ENCODE results near the gene PNKD.
A peak's percentile ranks its signal among the peaks of the same experiment; 100 is the strongest.

PNKD gene

GRCh38 chr2:218224186-218224585 lies 46.1 kb upstream of the PNKD start:
- H3K27me3 ChIP-seq (ENCODE audit: control insufficient read depth, low read length): no peaks in the 10 kb centered on the region
- H3F3A ChIP-seq (ENCODE audit: control insufficient read depth, insufficient read depth): peaks cover 9% of the 10 kb centered on the region
- peaks cover 95% of the 10 kb centered on the region for H3K79me2 ChIP-seq (ENCODE audit: control insufficient read depth, low read length)
- no peaks in the 10 kb centered on the region for H3K9me2 ChIP-seq (replicated peaks; ENCODE audit: control insufficient read depth, low read length)
- no peaks in the 10 kb centered on the region for H3K9me3 ChIP-seq (ENCODE audit: control insufficient read depth, insufficient read depth, low read length)
- no peak overlapping the region for H3K4me3 ChIP-seq (ENCODE audit: low read length)
- peaks cover 58% of the 10 kb centered on the region for H4K20me1 ChIP-seq (ENCODE audit: control insufficient read depth, insufficient read depth, low read depth, low read length)
- peaks cover 95% of the 10 kb centered on the region for H3K4me1 ChIP-seq (ENCODE audit: control insufficient read depth, low read length)
- no peak overlapping the region for H3K27ac ChIP-seq (ENCODE audit: low read depth, low read length)
- peaks cover 98% of the 10 kb centered on the region for H3K36me3 ChIP-seq (ENCODE audit: control insufficient read depth, low read length)
- TF ChIP-seq CTCF (IDR thresholded peaks at IDR 0.05; ENCODE audit: low read depth, low read length, poor library complexity, severe bottlenecking): no peak
- no peak for TF ChIP-seq EZH2phosphoT487 (IDR thresholded peaks at IDR 0.05; ENCODE audit: borderline replicate concordance, low read length)
- H3K4me2 ChIP-seq (ENCODE audit: low read length): peak overlapping the region; percentile 4; the same call in 1 of the 2 replicates

DNA sequence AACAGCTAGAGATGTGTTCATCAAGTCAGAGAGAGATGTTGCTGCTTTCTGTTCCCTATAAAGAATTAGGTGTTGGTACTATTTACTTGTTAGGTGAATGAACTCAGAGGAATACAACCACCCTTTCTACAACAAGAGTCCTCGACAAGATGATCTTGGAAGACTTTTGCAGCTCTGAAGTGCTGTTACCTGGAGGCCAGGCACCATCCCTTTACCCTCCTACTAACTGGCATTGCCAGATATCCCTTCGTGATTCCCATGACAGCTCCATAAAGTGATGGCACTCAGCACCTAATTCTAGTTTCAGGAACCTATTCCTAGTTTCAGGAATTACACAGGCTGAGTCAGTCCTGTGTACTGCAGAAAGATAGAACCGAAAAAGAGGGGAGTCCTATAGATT lies 43.4 kb upstream of the PNKD start:
- Histone ChIP-seq H3K9me2 (replicated peaks; ENCODE audit: control insufficient read depth, low read length) (no peaks in the 10 kb centered on the region), H3K27ac (ENCODE audit: low read depth, low read length) (no peak overlapping the region), H3K4me1 (ENCODE audit: control insufficient read depth, low read length) (peaks cover 83% of the 10 kb centered on the region), H3K9me3 (ENCODE audit: control insufficient read depth, insufficient read depth, low read length) (no peaks in the 10 kb centered on the region), H4K20me1 (ENCODE audit: control insufficient read depth, insufficient read depth, low read depth, low read length) (peaks cover 38% of the 10 kb centered on the region), H3K27me3 (ENCODE audit: control insufficient read depth, low read length) (no peaks in the 10 kb centered on the region), H3K36me3 (ENCODE audit: control insufficient read depth, low read length) (peaks cover 97% of the 10 kb centered on the region), H3K4me3 (ENCODE audit: low read length) (no peak overlapping the region), H3K4me2 (ENCODE audit: low read length) (peak overlapping the region; percentile 5; the same call in 1 of the 2 replicates), H3K79me2 (ENCODE audit: control insufficient read depth, low read length) (peaks cover 92% of the 10 kb centered on the region), H3F3A (ENCODE audit: control insufficient read depth, insufficient read depth) (peaks cover 12% of the 10 kb centered on the region)
- TF ChIP-seq CTCF (IDR thresholded peaks at IDR 0.05; ENCODE audit: low read depth, low read length, poor library complexity, severe bottlenecking) (no peak), EZH2phosphoT487 (IDR thresholded peaks at IDR 0.05; ENCODE audit: borderline replicate concordance, low read length) (no peak)

DNA sequence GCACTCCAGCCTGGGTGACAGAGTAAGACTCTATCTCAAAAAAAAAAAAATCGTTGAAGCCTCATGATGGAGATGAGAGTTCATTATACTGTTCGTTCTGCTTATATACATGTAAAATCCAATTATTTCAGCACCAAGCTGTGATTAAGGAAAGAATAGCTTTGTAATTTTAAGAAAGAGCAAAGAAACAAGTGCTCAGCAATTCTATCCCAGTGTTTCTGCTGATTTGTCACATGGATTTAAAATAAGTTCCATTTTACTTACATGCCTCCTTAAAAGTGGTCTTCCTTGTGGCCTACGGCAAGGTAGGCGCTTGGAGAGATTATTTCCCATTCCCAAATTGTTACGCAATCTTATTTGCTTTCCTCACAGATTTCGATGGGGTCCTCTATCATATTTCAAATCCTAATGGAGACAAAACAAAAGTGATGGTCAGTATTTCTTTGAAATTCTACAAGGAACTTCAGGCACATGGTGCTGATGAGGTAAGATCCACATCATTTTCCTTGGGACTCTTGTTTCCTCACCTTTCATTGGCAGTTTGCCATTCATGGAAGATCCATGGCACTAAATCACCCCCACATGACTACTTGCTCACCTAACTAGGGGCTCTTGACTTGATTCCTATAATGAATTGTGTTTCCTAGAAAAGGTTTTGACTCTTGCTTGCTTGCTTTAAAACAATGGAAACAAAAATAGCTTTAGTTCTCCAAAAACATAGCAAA lies 41.8 kb upstream of the PNKD start:
- H4K20me1 ChIP-seq (ENCODE audit: control insufficient read depth, insufficient read depth, low read depth, low read length): peaks cover 25% of the 10 kb centered on the region
- peak overlapping the region; percentile 37 for H3K27ac ChIP-seq (ENCODE audit: low read depth, low read length)
- H3K4me2 ChIP-seq (ENCODE audit: low read length): peak overlapping the region; percentile 36
- peaks cover 67% of the 10 kb centered on the region for H3K4me1 ChIP-seq (ENCODE audit: control insufficient read depth, low read length)
- no peaks in the 10 kb centered on the region for H3K9me3 ChIP-seq (ENCODE audit: control insufficient read depth, insufficient read depth, low read length)
- no peaks in the 10 kb centered on the region for H3K27me3 ChIP-seq (ENCODE audit: control insufficient read depth, low read length)
- TF ChIP-seq CTCF (IDR thresholded peaks at IDR 0.05; ENCODE audit: low read depth, low read length, poor library complexity, severe bottlenecking): no peak
- TF ChIP-seq EZH2phosphoT487 (IDR thresholded peaks at IDR 0.05; ENCODE audit: borderline replicate concordance, low read length): no peak
- H3K79me2 ChIP-seq (ENCODE audit: control insufficient read depth, low read length): peaks cover 80% of the 10 kb centered on the region
- peaks cover 12% of the 10 kb centered on the region for H3F3A ChIP-seq (ENCODE audit: control insufficient read depth, insufficient read depth)
- peak overlapping the region; percentile 7; the same call in 1 of the 2 replicates for H3K4me3 ChIP-seq (ENCODE audit: low read length)
- peaks cover 90% of the 10 kb centered on the region for H3K36me3 ChIP-seq (ENCODE audit: control insufficient read depth, low read length)
- no peaks in the 10 kb centered on the region for H3K9me2 ChIP-seq (replicated peaks; ENCODE audit: control insufficient read depth, low read length)
